SH-SY5Y (cell line): ENCODE measurements around the gene MARCKSL1.

Source experiments
- GATA2 ChIP-seq: IDR thresholded peaks from 2 replicates; pipeline ENCODE4 v1.6.1; 2011; ENCODE audit warnings: mild to moderate bottlenecking, low read depth, low read length
- GATA3 ChIP-seq: IDR thresholded peaks from 2 replicates; pipeline ENCODE4 v1.6.1; 2011; ENCODE audit warnings: low read depth, mild to moderate bottlenecking, low read length, moderate library complexity

DNA sequence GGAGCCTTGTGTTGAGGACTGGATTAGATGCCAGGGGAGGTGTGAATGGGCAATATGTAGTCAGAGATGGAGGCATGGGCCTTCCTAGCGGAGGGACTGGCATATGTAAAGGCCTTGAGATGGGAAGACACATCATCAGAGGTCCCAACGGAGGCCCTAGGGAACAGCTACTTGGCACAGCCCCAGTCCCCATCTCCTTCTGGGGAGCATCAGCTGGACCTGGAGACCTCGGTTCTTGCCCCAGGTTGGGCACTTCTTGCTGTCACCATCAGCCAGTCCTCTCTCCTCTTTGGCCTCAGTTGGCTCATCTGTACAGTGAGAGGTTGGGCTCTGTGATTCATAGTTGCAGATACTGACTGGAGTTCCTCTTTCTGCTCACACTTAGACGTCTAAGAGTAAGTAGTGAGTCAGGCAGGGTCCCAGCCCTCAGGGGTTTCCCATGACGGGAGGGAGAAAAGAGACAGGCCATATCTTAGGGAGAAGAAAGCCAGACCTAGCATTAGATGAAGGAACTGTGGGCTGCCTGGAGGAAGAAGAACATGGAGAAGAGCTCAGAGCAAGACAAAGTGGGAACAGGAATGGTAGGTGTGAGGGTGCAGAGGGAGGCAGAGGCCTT, 3.4 kb upstream of the MARCKSL1 start:
- TF ChIP-seq GATA3, result no peak
- no peak for TF ChIP-seq GATA2
